HG03135 (cell line): ENCODE data around the gene C12orf75.

ENCODE experiments used
- ATAC-seq: cut with Tn5 transposase; IDR thresholded peaks from one replicate; pipeline ENCODE4 v1.9.1; 2021; ENCODE audit warnings: mild to moderate bottlenecking, moderate library complexity; ENCODE audit not compliant: unreplicated experiment

The C12orf75 gene

DNA sequence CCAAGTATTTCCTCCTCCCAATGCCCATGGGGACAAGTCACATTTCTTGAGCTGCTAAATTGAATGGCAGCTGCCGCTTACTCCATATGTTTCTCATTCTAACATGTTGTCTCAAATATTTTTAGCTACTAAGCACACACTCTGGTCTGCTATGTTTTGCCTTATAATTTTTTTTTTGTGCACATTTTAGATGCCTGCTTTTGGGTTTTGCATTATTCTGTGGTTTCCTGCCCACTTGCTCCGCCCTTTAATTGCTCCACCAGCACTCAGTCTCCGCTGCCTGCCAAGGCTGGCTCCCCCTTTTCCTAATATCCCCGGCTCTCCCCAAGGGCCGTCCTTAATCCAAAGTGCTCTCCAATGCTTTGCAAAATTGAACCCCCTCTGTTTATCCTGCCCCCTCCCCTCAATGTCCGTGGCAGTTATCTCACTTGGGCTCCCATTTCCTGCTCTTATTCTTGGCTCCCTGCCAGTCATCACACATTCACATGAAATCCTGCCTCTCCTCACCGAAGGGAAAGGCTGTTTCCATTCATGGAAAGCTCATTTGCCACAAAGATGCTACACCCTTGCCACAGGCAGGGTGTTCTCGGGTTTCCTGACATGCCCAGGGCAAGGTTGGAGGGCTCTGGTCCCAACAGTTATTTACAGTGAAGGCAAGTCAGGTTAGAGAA lies 79.4 kb downstream of the C12orf75 start:
- ATAC-seq: no peak

DNA sequence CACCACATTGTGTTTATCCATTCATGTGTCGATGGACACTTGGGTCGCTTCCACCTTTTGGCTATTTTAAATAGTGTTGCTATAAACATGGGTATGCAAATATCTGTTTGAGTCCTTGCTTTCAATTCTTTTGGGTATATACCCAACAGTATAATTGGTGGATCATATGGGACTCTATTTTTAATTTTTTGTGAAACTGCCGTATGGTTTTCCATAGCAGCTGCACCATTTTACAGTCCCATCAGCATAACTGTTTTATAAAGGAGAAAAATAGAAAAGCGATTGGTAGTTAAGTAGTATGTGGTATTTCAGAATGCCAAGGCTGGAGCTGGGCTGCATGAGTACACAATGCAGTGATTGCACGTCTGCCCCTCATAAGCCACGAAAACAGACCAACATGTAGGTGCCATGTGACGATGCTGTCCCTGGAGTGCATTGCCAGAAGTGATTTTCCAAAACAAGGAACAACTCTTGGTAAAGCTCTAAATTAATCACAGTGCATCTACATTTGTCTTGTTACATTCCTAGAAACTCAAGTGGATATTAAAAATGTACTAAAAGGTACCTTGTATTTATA lies 83.5 kb downstream of the C12orf75 start:
- no peak for ATAC-seq

DNA sequence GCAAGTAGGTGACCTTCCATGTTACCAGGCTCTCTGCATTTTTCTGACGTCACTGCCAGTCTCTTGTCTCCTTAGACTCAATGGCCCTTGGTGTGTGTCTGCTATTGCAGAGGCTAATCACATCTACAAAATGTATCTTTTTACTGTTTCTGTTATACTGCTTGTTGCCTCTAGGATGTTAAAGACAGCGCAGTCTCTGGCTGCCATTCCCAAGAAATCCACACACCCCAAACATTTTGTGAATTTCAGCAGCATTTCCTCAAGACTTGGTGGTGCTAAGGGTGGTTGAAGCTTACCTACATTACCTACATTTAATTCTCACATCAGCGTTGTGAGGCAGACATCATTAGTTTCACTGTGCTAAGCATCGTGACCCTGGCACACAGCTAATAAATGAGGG lies 87.2 kb downstream of the C12orf75 start:
- ATAC-seq: no peak

DNA sequence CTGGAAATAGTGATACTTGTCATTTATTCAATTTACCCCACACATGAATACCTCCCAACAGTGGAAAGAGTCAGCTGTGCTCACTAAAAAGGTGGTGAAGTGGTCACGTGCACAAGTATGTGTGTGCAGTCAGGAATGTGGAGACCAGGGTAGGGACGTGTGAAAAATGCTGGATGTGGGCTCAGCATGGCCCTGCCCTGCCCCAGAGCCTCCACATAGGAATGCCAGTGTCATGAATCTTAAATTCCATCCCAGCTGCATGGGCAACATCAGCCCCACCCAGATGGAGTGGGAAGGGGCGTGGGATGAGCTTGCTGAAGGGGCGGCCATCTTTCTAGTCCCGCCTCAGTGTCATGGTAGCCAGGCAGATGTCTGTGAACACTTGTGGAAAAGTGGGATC lies 87.7 kb downstream of the C12orf75 start:
- ATAC-seq: no peak

DNA sequence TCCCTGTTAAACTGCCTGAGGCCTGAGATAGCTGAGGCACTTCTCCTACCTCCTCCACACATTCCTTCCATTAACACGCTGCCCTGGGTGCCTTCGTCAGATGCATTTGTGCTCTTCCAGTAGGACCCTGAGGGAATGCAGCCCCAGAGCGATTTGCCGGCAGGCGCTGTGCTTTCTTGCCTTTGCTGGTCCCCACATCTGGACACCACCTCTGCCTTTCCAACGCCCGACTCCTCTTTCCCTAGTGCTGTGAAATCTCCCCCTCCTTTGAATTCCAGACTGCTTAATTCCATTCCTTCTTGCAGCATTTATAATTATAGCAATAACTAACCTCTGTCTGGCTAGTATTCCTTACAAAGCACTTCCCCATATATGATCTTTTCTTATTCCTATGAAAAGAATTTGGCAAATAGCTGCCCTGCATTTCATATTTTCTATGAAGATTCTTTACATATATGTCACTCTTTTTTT lies 88.4 kb downstream of the C12orf75 start:
- ATAC-seq: no peak

DNA sequence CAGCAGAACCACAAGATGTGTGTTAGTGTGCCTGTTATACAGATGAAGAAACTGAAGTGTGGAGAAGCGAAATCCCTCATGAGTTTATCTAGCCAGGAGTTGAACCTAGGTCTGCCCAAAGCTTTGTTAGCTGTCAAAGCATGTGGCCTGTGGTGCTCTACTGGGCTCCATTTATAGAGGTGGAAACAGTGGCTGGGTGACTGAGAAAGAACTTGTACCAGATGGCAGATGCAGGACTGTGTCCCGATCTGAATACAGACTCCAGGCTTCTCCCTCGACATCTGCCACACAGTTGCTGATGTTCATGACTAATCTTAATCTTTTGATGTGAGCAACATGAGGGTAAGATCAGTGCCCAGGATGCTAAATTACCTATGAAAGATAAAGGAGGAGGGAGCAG lies 89.1 kb downstream of the C12orf75 start:
- ATAC-seq: no peak

DNA sequence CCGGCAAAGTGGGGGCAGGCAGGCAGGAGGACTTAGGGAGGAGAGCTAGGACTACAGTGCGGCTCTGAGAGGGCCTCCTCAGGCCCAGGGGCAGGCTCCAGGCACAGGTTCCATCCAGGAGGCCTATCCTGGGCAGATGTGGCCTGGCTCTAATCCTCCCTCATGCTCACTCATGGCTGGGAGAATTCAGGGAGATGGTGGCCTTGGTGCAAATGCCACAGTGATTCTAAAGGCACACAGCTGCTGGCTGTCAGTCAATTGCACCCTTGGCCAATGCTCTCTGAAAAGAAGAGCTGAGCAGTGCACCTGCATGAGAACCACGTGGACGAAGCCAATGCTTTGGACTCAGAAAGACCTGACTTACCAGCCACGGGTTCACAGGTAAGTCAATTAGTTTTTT lies 89.6 kb downstream of the C12orf75 start:
- ATAC-seq: no peak

DNA sequence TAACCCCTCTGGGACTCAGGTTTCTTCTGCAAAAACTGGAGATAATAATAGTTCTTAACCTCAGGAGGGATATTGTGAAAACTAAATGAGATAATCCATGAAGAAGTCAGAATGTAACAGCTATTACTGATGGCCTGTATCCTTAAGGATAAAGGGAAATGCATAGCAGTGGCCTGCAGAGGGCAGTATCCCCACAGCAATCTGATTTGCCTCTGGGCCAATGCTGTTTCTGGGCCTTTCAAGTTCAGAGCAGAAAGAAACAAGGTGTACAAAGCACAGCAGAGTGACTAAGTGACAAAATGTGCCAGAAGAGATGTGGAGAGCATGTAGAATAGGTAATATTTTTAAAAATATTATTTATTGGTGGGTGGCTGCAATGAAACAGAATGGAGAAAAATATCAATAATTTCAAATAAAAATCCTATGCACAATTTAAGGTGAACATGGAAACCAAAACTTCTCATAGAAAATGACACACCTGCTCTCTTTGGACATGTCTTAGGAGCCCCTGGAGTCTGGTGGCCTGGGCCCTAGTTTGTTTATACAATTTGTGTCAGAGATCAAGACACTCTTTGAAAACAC lies 90.3 kb downstream of the C12orf75 start:
- ATAC-seq: no peak
